GM18505 (cell line): Measurements from ENCODE around the gene CSTF3.
"Not testable (repeated sequence)": the region's sequence is repeated elsewhere in the genome, so short reads cannot be mapped to it uniquely, and the experiment has no call there.

Experiments
- ATAC-seq: cut with Tn5 transposase; IDR thresholded peaks from one replicate; pipeline ENCODE4 v1.9.1; 2021; ENCODE audit not compliant: unreplicated experiment
- POLR2A ChIP-seq: IDR thresholded peaks from 4 replicates; pipeline ENCODE4 v1.6.1; 2011; ENCODE audit warnings: borderline replicate concordance; ENCODE audit not compliant: insufficient read depth, insufficient read length; ENCODE audit errors: extremely low read depth

The CSTF3 gene

GRCh38 chr11:33060271-33060670 lies 101.0 kb downstream of the CSTF3 start:
- ATAC-seq: no peak
- TF ChIP-seq POLR2A: no peak

GRCh38 chr11:33059331-33060007 lies 101.8 kb downstream of the CSTF3 start:
- TF ChIP-seq POLR2A: no peak
- no peak for ATAC-seq

- TF ChIP-seq POLR2A: no peak
- ATAC-seq: no peak
Measured at GRCh38 chr11:33057284-33057683, 104.0 kb downstream of the CSTF3 start.

- TF ChIP-seq POLR2A: no peak
- ATAC-seq: no peak
Measured at GRCh38 chr11:33055375-33055774, 105.9 kb downstream of the CSTF3 start.

GRCh38 chr11:33052231-33052630 lies 109.0 kb downstream of the CSTF3 start:
- TF ChIP-seq POLR2A: no peak
- no peak for ATAC-seq

- ATAC-seq: not testable (repeated sequence)
Measured at GRCh38 chr11:33049565-33050408, 111.5 kb downstream of the CSTF3 start.

GRCh38 chr11:33048701-33049100 lies 112.6 kb downstream of the CSTF3 start:
- not testable (repeated sequence) for ATAC-seq

GRCh38 chr11:33045551-33046255 lies 115.6 kb downstream of the CSTF3 start:
- no peak for TF ChIP-seq POLR2A
- no peak for ATAC-seq

- TF ChIP-seq POLR2A: no peak
- no peak for ATAC-seq
Measured at GRCh38 chr11:33044285-33044756, 117.0 kb downstream of the CSTF3 start.

GRCh38 chr11:33043221-33043830 lies 118.0 kb downstream of the CSTF3 start:
- TF ChIP-seq POLR2A: no peak
- ATAC-seq: no peak

- TF ChIP-seq POLR2A: no peak
- ATAC-seq: no peak
Measured at GRCh38 chr11:33040862-33041453, 120.3 kb downstream of the CSTF3 start.

GRCh38 chr11:33040033-33040861 lies 121.0 kb downstream of the CSTF3 start:
- peak; percentile 30 for ATAC-seq
- TF ChIP-seq POLR2A: peak; percentile 7
